Endothelial cell of umbilical vein (primary cell): Measurements from ENCODE around the gene SMARCA4.

Experiments
- EZH2 ChIP-seq: IDR thresholded peaks from 2 replicates; pipeline ENCODE4 v1.6.1; 2012; ENCODE audit warnings: borderline replicate concordance, low read depth, mild to moderate bottlenecking, moderate library complexity, low read length, inconsistent platforms; ENCODE audit not compliant: severe bottlenecking
- FOS ChIP-seq: IDR thresholded peaks from 2 replicates; pipeline ENCODE4 v1.6.1; 2011; ENCODE audit warnings: mild to moderate bottlenecking, low read length, moderate library complexity, borderline replicate concordance; ENCODE audit not compliant: insufficient read depth
- GATA2 ChIP-seq: IDR thresholded peaks from 2 replicates; pipeline ENCODE4 v1.7.0; 2011; ENCODE audit warnings: low read depth, mild to moderate bottlenecking, moderate library complexity, mixed read lengths, low read length; ENCODE audit not compliant: insufficient read length, insufficient read depth
- JUN ChIP-seq: IDR thresholded peaks from 2 replicates; pipeline ENCODE4 v1.6.1; 2011; ENCODE audit warnings: borderline replicate concordance, low read depth; ENCODE audit not compliant: insufficient read length, insufficient read depth
- POLR2A ChIP-seq: IDR thresholded peaks from 2 replicates; pipeline ENCODE4 v1.6.1; 2012; ENCODE audit warnings: low read depth, mild to moderate bottlenecking, control low read depth, low read length
- POLR2AphosphoS5 ChIP-seq: IDR thresholded peaks from 2 replicates; pipeline ENCODE4 v1.6.1; 2012; ENCODE audit warnings: low read depth, mild to moderate bottlenecking, control low read depth, low read length, moderate library complexity; ENCODE audit not compliant: insufficient read depth
- TF ChIP-seq, protein P1 (sequence below), 2 donors: IDR thresholded peaks; 1 replicate in 1 of 2; 2 replicates in 1 of 2; pipeline ENCODE4 v1.5.1; 2011; ENCODE audit warnings: low read length in 2 of 2, mild to moderate bottlenecking in 2 of 2, moderate library complexity in 2 of 2, control low read depth in 1 of 2, inconsistent platforms in 1 of 2, low read depth in 1 of 2; ENCODE audit not compliant: insufficient read depth in 1 of 2; ENCODE audit errors: extremely low read depth in 1 of 2
- TF ChIP-seq, protein P2 (sequence below): IDR thresholded peaks from 2 replicates; pipeline ENCODE4 v1.6.1; 2011; ENCODE audit not compliant: insufficient read depth, insufficient read length

DNA sequence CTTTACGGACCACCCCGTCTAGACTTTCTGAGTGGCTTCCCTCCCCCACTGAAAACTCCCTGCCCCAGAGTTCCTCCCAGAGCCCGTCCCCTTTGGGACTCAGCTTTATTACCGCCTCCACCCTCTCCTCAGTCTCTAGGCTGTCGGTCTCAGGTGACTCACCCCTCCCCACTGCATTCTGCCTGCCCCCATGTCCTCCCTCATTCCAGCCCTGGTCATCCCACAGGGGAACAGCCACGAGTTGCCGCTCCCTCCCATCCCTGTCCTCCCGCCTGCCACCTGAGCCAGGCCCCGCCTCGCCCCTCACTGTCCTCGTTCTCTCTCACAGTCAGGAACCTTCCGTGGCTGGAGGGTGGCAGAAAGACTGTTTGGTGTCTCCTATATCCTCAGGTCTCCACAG is 57.3 kb downstream of the SMARCA4 start:
- TF ChIP-seq, protein P1, sequence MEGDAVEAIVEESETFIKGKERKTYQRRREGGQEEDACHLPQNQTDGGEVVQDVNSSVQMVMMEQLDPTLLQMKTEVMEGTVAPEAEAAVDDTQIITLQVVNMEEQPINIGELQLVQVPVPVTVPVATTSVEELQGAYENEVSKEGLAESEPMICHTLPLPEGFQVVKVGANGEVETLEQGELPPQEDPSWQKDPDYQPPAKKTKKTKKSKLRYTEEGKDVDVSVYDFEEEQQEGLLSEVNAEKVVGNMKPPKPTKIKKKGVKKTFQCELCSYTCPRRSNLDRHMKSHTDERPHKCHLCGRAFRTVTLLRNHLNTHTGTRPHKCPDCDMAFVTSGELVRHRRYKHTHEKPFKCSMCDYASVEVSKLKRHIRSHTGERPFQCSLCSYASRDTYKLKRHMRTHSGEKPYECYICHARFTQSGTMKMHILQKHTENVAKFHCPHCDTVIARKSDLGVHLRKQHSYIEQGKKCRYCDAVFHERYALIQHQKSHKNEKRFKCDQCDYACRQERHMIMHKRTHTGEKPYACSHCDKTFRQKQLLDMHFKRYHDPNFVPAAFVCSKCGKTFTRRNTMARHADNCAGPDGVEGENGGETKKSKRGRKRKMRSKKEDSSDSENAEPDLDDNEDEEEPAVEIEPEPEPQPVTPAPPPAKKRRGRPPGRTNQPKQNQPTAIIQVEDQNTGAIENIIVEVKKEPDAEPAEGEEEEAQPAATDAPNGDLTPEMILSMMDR (IDR thresholded peaks at IDR 0.05; ENCODE audit: extremely low read depth in 1 of 2, insufficient read depth in 1 of 2, low read depth in 1 of 2, low read length in 2 of 2): no peak
- TF ChIP-seq POLR2AphosphoS5: no peak
- no peak for TF ChIP-seq EZH2
- TF ChIP-seq GATA2: no peak
- no peak for TF ChIP-seq JUN
- no peak for TF ChIP-seq POLR2A
- TF ChIP-seq, protein P2, sequence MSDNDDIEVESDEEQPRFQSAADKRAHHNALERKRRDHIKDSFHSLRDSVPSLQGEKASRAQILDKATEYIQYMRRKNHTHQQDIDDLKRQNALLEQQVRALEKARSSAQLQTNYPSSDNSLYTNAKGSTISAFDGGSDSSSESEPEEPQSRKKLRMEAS: no peak
- TF ChIP-seq FOS: no peak
